DMS153 treated with DMSO at 0.1 percent for 48 hours (cell line): ENCODE data around the gene RAB19.
"Not testable (repeated sequence)": the region's sequence is repeated elsewhere in the genome, so short reads cannot be mapped to it uniquely, and the experiment has no call there.

Experiments
- DNase-seq: peaks from one replicate; lab custom pipeline; 2025; ENCODE audit not compliant: unreplicated experiment; lab: John Stamatoyannopoulos, UW

RAB19 gene

GRCh38 chr7:140453273-140453672 is 49.4 kb downstream of the RAB19 start:
- no peak for DNase-seq

- DNase-seq = not testable (repeated sequence)
Measured at GRCh38 chr7:140453785-140454656, 50.2 kb downstream of the RAB19 start.

GRCh38 chr7:140454657-140455015 is 50.8 kb downstream of the RAB19 start:
- no peak for DNase-seq

- no peak for DNase-seq
Measured at GRCh38 chr7:140455743-140456142, 51.9 kb downstream of the RAB19 start.

- DNase-seq = no peak
Measured at GRCh38 chr7:140456551-140457051, 52.7 kb downstream of the RAB19 start.

- no peak for DNase-seq
Measured at GRCh38 chr7:140458201-140458600, 54.3 kb downstream of the RAB19 start.

GRCh38 chr7:140458916-140459315 is 55.1 kb downstream of the RAB19 start:
- no peak for DNase-seq

GRCh38 chr7:140463111-140463510 is 59.3 kb downstream of the RAB19 start:
- no peak for DNase-seq

- DNase-seq = peak; percentile 60
Measured at GRCh38 chr7:140475747-140476333, 72.0 kb downstream of the RAB19 start.

- DNase-seq = no peak
Measured at GRCh38 chr7:140476698-140477261, 72.9 kb downstream of the RAB19 start.
